CD4-positive, alpha-beta T cell (primary cell): ENCODE measurements around the gene NEGR1. TPM values are rescaled to one million over a fixed set of nuclear protein-coding genes. Genes with fewer than 3 reads are reported as not detected.

Experiments
- ATAC-seq: fragments of 200-7000 bp; cut with Tn5 transposase; one replicate; pipeline ENCODE4 v1.10.0; 2022; ENCODE audit warnings: mild to moderate bottlenecking; ENCODE audit not compliant: poor library complexity
- CTCF ChIA-PET: fragments of 350-600 bp; sonication (Branson Sonifier 250); formaldehyde crosslinking; loops from one replicate; lab custom pipeline; 2021; ENCODE audit warnings: antibody characterized with exemption, inconsistent platforms; lab: Charles Lee
- POLR2A ChIA-PET: fragments of 350-600 bp; sonication (Branson Sonifier 250); formaldehyde crosslinking; loops from one replicate; lab custom pipeline; 2021; ENCODE audit warnings: antibody characterized with exemption, inconsistent platforms; lab: Charles Lee
- DNase-seq, 14 experiments: peaks; one replicate each; pipeline ENCODE4 v3.0.0-alpha.2; 2013 to 2020; ENCODE audit warnings: mixed read lengths in 2 of 14
- H3K27ac ChIP-seq, 2 donors: one replicate each; pipeline versions ENCODE4 v1.5.1 to v1.7.0; 2013; ENCODE audit warnings: low read length in 2 of 2, low read depth in 1 of 2, mild to moderate bottlenecking in 1 of 2
- H3K27me3 ChIP-seq, 2 experiments: 1 replicate in 1 of 2; 2 replicates in 1 of 2; pipeline versions ENCODE4 v1.6.1 to v1.7.0; 2013; ENCODE audit warnings: low read length in 2 of 2, control low read depth in 1 of 2, mild to moderate bottlenecking in 1 of 2, moderate library complexity in 1 of 2; ENCODE audit not compliant: insufficient read depth in 2 of 2, control insufficient read depth in 1 of 2
- H3K36me3 ChIP-seq: one replicate; pipeline ENCODE4 v1.6.1; 2013; ENCODE audit warnings: low read length, control low read depth; ENCODE audit not compliant: insufficient read depth
- H3K4me1 ChIP-seq: one replicate; pipeline ENCODE4 v1.6.1; 2013; ENCODE audit warnings: low read length, control low read depth; ENCODE audit not compliant: insufficient read depth
- H3K4me3 ChIP-seq: one replicate; pipeline ENCODE4 v1.5.1; 2013; ENCODE audit warnings: mild to moderate bottlenecking, low read length, moderate library complexity
- H3K9me3 ChIP-seq, 2 experiments: 1 replicate in 1 of 2; 2 replicates in 1 of 2; pipeline versions ENCODE4 v1.6.1 to v1.7.0; 2013; ENCODE audit warnings: low read length in 2 of 2, mild to moderate bottlenecking in 2 of 2, control low read depth in 1 of 2, moderate library complexity in 1 of 2; ENCODE audit not compliant: control insufficient read depth in 1 of 2, insufficient read depth in 1 of 2
- H3K27ac Mint-ChIP-seq: one replicate; pipeline ENCODE4 v1.8.0; 2020; ENCODE audit warnings: mixed read lengths
- H3K27me3 Mint-ChIP-seq: one replicate; pipeline ENCODE4 v1.8.0; 2021; ENCODE audit warnings: mixed read lengths
- H3K36me3 Mint-ChIP-seq: one replicate; pipeline ENCODE4 v1.8.0; 2021; ENCODE audit warnings: low read depth, mixed read lengths
- H3K4me1 Mint-ChIP-seq: one replicate; pipeline ENCODE4 v1.8.0; 2021; ENCODE audit warnings: low read depth, mixed read lengths
- H3K4me3 Mint-ChIP-seq: one replicate; pipeline ENCODE4 v1.8.0; 2020; ENCODE audit warnings: mild to moderate bottlenecking, mixed read lengths
- H3K9me3 Mint-ChIP-seq: one replicate; pipeline ENCODE4 v1.8.0; 2020; ENCODE audit warnings: mixed read lengths
- CTCF ChIP-seq: fragments of 200-600 bp; IDR thresholded peaks from one replicate; pipeline ENCODE4 v1.8.0; 2022; ENCODE audit warnings: antibody characterized with exemption, mild to moderate bottlenecking
- intact Hi-C, 2 experiments: fragments of 100-400 bp; cut with DNase I in 1 of 2; cut with micrococcal nuclease in 1 of 2; formaldehyde crosslinking; loops; one replicate each; pipeline versions ENCODE4 v1.15.1 to v1.9.0; 2023 to 2025; cut with DNase I, micrococcal nuclease
- total RNA-seq, 174 experiments: library from RNA in 2 of 174; stranded (reverse) in 2 of 174; gene quantifications; one replicate each; pipeline ENCODE4 v1.2.3 and lab custom pipeline; 2021 to 2026

NEGR1 gene
- total RNA-seq, 2 experiments from 2014 or later = 0.03 TPM

- TF ChIP-seq CTCF = no peak
- CTCF ChIA-PET = no interaction called here
- Histone ChIP-seq H3K27ac (no peak overlapping the region), H3K27me3 (no peaks in the 10 kb centered on the region), H3K4me1 (no peaks in the 10 kb centered on the region), H3K36me3 (no peaks in the 10 kb centered on the region), H3K9me3 (no peaks in the 10 kb centered on the region), H3K4me3 (no peak overlapping the region)
- ATAC-seq = no peak
- no peaks in the 10 kb centered on the region for H3K36me3 Mint-ChIP-seq
- intact Hi-C loops = no loop called here
- DNase-seq = no peak
- no peaks in the 10 kb centered on the region for H3K4me1 Mint-ChIP-seq
- H3K4me3 Mint-ChIP-seq = no peak overlapping the region
- H3K9me3 Mint-ChIP-seq = no peaks in the 10 kb centered on the region
- POLR2A ChIA-PET = no interaction called here
- H3K27ac Mint-ChIP-seq = no peak overlapping the region
- H3K27me3 Mint-ChIP-seq = no peaks in the 10 kb centered on the region
These were observed 453.8 kb downstream of the NEGR1 start for GRCh38 chr1:71828431-71829012.

GRCh38 chr1:71823708-71824305 is 458.5 kb downstream of the NEGR1 start:
- no peaks in the 10 kb centered on the region for H3K27me3 Mint-ChIP-seq
- H3K4me1 Mint-ChIP-seq = no peaks in the 10 kb centered on the region
- H3K27me3 ChIP-seq = no peaks in the 10 kb centered on the region
- H3K27ac Mint-ChIP-seq = no peak overlapping the region
- ATAC-seq = no peak
- H3K36me3 ChIP-seq = no peaks in the 10 kb centered on the region
- intact Hi-C loops = no loop called here
- H3K9me3 ChIP-seq = no peaks in the 10 kb centered on the region
- ChIA-PET CTCF (no interaction called here), POLR2A (no interaction called here)
- TF ChIP-seq CTCF = no peak
- H3K4me1 ChIP-seq = no peaks in the 10 kb centered on the region
- H3K27ac ChIP-seq = no peak overlapping the region
- H3K9me3 Mint-ChIP-seq = peaks cover 2% of the 10 kb centered on the region
- H3K36me3 Mint-ChIP-seq = no peaks in the 10 kb centered on the region
- no peak overlapping the region for H3K4me3 Mint-ChIP-seq
- H3K4me3 ChIP-seq = no peak overlapping the region
- DNase-seq = no peak

- Histone ChIP-seq H3K9me3 (no peaks in the 10 kb centered on the region), H3K4me3 (no peak overlapping the region), H3K36me3 (no peaks in the 10 kb centered on the region), H3K27me3 (no peaks in the 10 kb centered on the region), H3K4me1 (no peaks in the 10 kb centered on the region), H3K27ac (no peak overlapping the region)
- ATAC-seq (no peak), DNase-seq (no peak)
- H3K9me3 Mint-ChIP-seq = peaks cover under 1% of the 10 kb centered on the region
- no peaks in the 10 kb centered on the region for H3K27me3 Mint-ChIP-seq
- ChIA-PET CTCF (no interaction called here), POLR2A (no interaction called here)
- H3K36me3 Mint-ChIP-seq = no peaks in the 10 kb centered on the region
- H3K27ac Mint-ChIP-seq = no peak overlapping the region
- intact Hi-C loops = no loop called here
- no peak for TF ChIP-seq CTCF
- H3K4me3 Mint-ChIP-seq = no peak overlapping the region
- H3K4me1 Mint-ChIP-seq = no peaks in the 10 kb centered on the region
These were observed 465.3 kb downstream of the NEGR1 start for GRCh38 chr1:71817028-71817427.
